HG02981 (cell line): Measurements from ENCODE around the gene CRADD.

Experiments used
- ATAC-seq: cut with Tn5 transposase; IDR thresholded peaks from one replicate; pipeline ENCODE4 v1.9.1; 2021; ENCODE audit warnings: mild to moderate bottlenecking, moderate library complexity; ENCODE audit not compliant: unreplicated experiment

The CRADD gene

GRCh38 chr12:93734784-93735183 lies 57.6 kb downstream of the CRADD start:
- no peak for ATAC-seq

GRCh38 chr12:93736640-93737178 lies 59.5 kb downstream of the CRADD start:
- no peak for ATAC-seq

- no peak for ATAC-seq
Measured at GRCh38 chr12:93737457-93738198, 60.5 kb downstream of the CRADD start.

GRCh38 chr12:93738199-93739058 lies 61.3 kb downstream of the CRADD start:
- no peak for ATAC-seq

GRCh38 chr12:93740751-93741150 lies 63.6 kb downstream of the CRADD start:
- no peak for ATAC-seq

- ATAC-seq = peak; percentile 6
Measured at GRCh38 chr12:93741659-93742109, 64.5 kb downstream of the CRADD start.

GRCh38 chr12:93742110-93742934 lies 65.1 kb downstream of the CRADD start:
- peak; percentile 83 for ATAC-seq

- ATAC-seq = no peak
Measured at GRCh38 chr12:93743229-93743998, 66.2 kb downstream of the CRADD start.

GRCh38 chr12:93743999-93744689 lies 67.0 kb downstream of the CRADD start:
- ATAC-seq = no peak

GRCh38 chr12:93745286-93745685 lies 68.1 kb downstream of the CRADD start:
- ATAC-seq = no peak

- ATAC-seq = no peak
Measured at GRCh38 chr12:93746572-93747168, 69.5 kb downstream of the CRADD start.

GRCh38 chr12:93748672-93749383 lies 71.7 kb downstream of the CRADD start:
- ATAC-seq = no peak

- no peak for ATAC-seq
Measured at GRCh38 chr12:93749515-93749914, 72.3 kb downstream of the CRADD start.

- no peak for ATAC-seq
Measured at GRCh38 chr12:93750056-93750455, 72.9 kb downstream of the CRADD start.

- no peak for ATAC-seq
Measured at GRCh38 chr12:93751864-93752610, 74.9 kb downstream of the CRADD start.

GRCh38 chr12:93753285-93753684 lies 76.1 kb downstream of the CRADD start:
- ATAC-seq = no peak

- ATAC-seq = no peak
Measured at GRCh38 chr12:93753838-93754429, 76.8 kb downstream of the CRADD start.
